GM21526 (cell line): ENCODE results near the gene SOBP.
"Not testable (repeated sequence)": the region's sequence is repeated elsewhere in the genome, so short reads cannot be mapped to it uniquely, and the experiment has no call there.

Source experiments
- ATAC-seq: cut with Tn5 transposase; IDR thresholded peaks from one replicate; pipeline ENCODE4 v1.9.1; 2021; ENCODE audit warnings: moderate library complexity; ENCODE audit not compliant: unreplicated experiment, low FRiP score

The SOBP gene

GRCh38 chr6:107547451-107547840 lies 57.5 kb downstream of the SOBP start:
- ATAC-seq = no peak

- no peak for ATAC-seq
Observed at GRCh38 chr6:107550241-107550840, 60.4 kb downstream of the SOBP start.

DNA sequence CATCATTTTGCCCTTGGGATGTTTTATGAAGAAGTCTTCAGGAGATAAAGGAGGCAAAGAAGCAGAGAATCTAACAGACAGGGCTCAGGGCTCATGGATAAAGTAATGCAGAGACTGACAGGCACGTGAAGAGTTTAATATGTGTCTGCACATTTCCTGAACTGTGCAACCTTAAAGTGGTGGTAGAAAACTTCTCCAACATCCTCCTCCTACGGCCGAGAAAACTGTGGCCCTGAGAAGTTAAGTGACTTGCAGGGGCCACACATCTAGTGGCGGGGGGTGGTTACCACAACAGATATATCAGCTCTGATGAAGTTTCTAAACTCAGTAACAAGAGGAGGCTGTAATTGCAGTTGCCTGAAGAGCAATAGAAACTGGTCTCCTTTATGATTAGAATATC lies 61.0 kb downstream of the SOBP start:
- ATAC-seq = no peak

- ATAC-seq = not testable (repeated sequence)
Observed at GRCh38 chr6:107553121-107553520, 63.2 kb downstream of the SOBP start.

- ATAC-seq = no peak
Observed at GRCh38 chr6:107554326-107554725, 64.4 kb downstream of the SOBP start.

GRCh38 chr6:107554918-107555317 lies 65.0 kb downstream of the SOBP start:
- no peak for ATAC-seq

GRCh38 chr6:107555449-107555848 lies 65.5 kb downstream of the SOBP start:
- no peak for ATAC-seq

GRCh38 chr6:107556082-107556481 lies 66.2 kb downstream of the SOBP start:
- no peak for ATAC-seq

DNA sequence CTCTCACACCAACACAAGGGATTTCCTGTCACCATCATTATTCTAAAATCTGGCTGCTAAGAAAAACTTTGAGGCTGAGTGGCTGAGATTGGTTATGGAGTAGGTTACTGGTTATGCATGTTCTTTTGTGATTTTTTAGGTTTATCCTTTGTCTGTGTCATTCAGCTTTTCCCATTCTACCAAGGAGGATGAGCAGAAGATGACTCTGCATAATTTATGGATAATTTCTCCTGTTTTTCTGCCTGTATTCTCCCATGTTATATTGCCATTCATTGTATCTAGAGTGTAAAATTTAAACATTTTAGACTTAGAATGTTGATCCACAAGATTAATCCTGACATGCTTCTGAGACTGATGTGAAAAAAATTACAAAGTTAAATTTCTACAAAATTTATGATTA lies 67.8 kb downstream of the SOBP start:
- no peak for ATAC-seq

DNA sequence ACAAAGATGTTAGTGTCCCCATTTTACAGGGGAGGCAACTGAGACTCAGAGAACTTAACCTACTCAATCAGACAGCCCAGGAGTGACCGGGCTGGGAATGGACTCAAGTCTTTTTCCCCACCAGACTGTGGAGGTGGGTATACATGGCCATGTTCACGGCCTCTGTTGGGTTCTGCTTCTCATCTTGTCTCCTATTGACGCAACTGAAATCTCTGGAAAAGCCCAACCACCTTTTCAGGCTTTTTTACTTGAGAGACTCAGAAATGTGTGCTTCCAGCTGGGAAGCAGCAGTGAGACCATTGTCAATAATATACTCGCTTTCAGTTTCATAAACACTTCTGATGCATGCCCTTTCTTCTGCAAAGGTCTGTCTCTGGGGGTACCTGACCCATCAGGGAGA lies 70.7 kb downstream of the SOBP start:
- ATAC-seq = no peak

- ATAC-seq = no peak
Observed at GRCh38 chr6:107561306-107561705, 71.4 kb downstream of the SOBP start.

DNA sequence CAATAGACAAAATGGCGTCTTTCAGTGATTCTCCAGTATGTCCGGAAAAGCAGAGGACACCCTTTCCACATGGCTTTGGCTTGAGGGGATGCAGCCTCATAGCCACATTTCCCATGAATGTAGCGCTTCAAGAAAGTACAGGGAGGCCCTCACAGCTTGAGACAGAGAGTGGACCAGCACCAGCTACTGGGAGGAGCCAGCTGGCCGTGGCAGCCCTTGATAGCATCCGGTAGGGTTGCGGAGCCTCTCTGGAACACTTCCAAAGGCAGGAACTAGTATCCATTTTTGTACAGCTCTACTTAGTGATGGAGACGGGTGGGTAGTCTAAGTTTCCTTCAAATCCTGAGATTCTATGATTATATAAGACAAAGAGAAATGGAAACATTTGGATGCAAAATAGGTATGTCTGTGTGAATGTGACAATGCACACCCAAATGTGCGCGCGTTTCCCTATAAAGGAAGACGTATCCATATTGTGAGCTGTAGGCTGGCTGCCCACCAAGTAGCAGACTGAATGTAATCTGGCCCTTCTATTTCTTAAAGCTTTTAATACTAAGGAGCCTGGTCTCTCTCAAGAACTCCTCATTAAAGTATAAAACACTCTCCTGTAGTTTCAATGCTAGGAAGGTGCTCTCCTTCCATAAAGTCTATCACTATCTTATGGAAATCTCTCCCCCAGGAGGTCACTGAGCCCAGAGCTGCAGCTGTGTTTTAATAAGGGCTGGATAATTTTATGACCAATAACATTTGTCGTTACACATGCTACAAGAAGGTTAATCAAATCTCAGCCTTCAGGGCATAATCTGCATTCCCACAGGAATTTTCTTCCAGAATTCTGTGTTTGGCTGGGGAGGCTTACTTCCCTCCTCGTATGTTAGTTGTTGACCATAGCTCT lies 74.0 kb downstream of the SOBP start:
- no peak for ATAC-seq

GRCh38 chr6:107564589-107564951 lies 74.7 kb downstream of the SOBP start:
- no peak for ATAC-seq

GRCh38 chr6:107565165-107565723 lies 75.3 kb downstream of the SOBP start:
- ATAC-seq = no peak

- ATAC-seq = no peak
Observed at GRCh38 chr6:107567643-107568042, 77.7 kb downstream of the SOBP start.

GRCh38 chr6:107569473-107569872 lies 79.6 kb downstream of the SOBP start:
- no peak for ATAC-seq

DNA sequence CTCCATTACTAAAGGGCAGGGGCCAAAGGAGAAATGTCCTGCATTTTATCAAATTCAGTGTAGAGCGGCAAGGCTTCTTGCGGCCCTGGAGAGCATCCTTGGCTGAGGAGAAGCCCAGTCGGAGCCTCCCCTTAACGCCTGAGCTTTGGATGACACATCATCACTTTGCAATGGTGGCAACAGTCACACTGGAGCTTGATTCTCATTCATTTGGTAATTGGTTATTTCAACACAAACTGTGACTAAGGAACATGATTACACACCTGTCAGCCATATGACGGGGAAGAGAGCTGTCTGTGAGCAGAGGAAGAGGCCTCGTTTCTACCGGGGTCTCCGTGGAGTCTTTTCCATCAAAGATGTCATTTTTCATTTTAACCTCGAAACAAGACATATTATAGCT lies 81.4 kb downstream of the SOBP start:
- no peak for ATAC-seq

- no peak for ATAC-seq
Observed at GRCh38 chr6:107572886-107573285, 83.0 kb downstream of the SOBP start.

DNA sequence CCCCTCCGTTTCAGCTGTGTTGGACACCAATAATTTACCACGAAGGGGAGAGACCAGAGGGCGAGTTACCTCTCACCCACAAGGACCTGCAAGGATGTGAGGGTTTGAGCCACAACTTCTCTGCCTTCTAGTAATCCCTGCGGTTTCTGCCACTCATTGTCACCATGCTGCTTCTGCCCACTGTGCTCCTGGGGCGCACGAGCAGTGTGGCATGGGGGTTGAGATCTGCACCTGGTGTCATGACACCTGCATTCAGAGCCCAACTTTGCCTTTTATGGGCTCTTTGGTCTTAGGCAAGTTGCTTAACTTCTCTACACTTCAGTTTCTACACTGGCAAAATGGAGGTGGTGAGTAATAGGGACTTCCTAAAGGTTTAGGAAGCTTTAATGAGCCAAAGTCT lies 84.9 kb downstream of the SOBP start:
- ATAC-seq = no peak

DNA sequence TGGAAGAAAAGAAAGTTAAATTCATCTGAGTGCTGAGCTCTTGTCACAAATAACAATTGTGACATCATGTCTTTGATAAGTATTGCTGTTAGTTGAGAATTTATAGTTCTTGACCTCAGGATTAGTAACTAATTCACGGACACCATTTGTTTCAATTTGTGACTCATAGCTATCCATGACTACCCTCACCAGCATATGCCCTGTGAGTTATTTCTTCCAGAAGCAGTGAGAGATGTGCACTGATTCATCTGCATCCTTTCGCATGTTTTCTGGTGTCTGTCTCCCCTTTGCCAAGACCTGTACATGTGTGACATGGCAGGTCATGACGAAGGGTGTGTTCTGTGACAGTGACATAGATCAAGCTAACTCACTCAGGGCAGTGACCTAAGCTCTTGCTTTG lies 86.9 kb downstream of the SOBP start:
- ATAC-seq = no peak

DNA sequence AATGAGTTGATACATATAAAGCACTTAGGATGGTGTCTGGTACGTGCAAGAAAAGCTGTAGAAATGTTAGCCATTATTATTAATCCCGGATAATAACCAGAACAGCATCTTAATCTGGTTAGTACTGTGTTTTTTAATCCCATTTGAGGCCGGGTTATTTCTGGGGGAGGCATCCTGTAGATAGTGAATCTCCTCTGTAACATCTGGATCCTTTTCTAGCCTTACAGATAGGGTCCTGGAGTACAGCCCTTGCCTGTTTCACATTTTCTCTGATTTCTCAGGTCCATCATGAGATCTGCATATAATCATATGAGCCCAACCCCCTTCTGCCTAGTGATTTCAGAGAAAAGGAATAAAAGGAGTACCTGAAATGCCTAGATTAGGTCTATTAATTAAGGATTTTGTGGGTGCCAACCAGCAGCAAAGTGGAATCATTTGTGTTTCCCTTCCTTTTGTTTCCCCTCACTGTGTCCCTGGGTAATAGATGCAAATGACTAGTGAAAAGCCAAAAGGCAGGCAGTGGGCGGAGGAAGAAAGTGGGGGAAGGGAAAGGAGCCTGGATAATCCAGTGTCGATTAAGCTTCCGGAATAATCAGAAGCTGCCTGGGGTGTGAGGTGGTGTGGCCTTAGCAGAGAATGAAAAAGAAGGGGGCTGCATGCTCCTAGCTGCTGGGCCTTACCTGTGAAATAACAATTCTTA lies 88.9 kb downstream of the SOBP start:
- no peak for ATAC-seq
